Activated gamma-delta T cell treated with anti-CD3 and anti-CD28 coated beads, Interleukin-2, amount 50 U/mL, for 16 hours (primary cell): ENCODE data around the gene BRS3.

Experiments used
- DNase-seq: peaks from one replicate; pipeline ENCODE4 v3.0.0-alpha.2; 2020; ENCODE audit warnings: low read depth

The BRS3 gene

DNA sequence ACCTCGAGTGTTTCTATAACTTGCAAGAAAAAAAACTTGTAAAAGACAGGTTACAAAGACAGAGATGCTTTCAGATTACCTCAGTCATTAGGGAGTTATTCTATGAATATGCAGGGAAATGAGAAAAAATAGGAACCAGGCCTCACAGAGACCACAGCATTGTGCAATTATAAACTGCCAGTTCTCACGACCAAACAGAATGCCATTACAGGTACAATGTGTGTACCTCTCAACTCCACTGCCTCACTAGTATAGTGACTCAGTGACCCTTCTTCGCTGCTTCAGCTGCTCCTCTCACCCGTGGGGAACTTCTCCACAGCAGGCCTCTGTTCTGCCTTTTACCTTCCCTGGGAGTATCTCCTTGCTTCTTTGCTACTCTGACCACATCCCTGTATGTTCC is 7.3 kb downstream of the BRS3 start:
- no peak for DNase-seq

DNA sequence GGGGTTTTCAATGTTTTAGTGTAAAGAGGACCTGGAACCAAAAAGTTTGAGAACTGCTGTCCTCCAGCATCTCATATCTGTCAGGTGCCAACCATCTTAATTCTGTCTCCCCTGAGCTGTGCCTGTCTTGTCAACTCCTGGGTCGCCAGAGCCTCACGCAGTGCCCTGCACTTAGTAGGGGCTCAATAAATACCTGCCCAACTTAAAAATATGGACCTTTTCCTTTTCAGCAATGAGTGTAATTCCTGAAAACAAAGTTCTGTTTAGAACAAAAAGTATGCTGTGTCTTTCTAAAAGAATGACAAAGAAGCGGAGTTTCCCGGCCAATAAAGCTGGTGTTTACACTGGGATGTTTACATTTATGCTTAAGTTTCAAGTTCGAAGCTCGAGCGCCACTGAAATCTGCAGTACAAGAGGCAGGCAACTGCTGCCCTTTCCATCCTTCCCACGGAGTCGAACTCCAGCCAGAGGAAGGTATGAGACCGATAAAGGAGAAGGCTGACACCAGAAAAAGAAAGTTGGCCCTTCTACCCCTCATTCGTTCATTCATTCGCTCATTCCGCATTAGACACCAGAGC is 8.5 kb downstream of the BRS3 start:
- DNase-seq: no peak

DNA sequence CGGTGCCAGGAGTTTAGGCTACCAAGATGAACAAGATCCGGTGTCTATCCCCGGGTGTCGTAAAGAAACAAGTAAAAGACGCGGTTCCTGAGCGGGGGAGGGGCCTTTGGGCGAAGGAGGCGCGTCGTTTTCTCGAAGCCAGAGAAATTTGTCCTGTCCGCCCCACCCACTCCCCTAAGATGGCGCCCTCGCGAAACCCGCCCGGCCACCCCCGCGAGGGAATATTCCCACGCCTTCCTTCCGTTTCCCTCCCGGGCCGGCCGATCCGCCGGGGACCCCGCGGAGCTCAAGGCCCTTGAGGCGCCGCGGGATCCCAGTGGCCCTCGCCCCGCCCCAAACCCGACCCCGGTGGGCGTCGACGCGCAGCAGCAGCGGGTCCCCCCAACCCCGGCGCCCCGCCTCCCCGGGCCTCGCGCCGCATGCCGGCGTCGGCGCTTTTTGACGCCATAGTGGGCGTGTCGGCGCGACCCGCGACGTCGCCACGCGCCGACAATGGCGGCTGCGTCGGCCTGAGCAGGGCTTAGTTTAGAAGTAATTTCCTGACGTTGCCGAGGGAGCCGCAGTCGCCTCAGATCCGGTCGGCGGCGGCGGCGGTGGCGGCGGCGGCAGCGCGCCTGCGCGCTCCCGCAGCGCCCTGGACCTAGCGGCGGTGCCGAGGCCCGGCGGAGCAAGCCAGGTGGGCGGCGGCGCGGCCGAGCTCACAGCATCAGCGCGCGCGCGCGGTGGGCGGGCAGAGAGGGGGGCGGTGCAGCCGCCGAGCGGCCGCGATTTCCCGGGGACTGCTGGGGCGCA is 9.2 kb downstream of the BRS3 start:
- peak; percentile 72 for DNase-seq

DNA sequence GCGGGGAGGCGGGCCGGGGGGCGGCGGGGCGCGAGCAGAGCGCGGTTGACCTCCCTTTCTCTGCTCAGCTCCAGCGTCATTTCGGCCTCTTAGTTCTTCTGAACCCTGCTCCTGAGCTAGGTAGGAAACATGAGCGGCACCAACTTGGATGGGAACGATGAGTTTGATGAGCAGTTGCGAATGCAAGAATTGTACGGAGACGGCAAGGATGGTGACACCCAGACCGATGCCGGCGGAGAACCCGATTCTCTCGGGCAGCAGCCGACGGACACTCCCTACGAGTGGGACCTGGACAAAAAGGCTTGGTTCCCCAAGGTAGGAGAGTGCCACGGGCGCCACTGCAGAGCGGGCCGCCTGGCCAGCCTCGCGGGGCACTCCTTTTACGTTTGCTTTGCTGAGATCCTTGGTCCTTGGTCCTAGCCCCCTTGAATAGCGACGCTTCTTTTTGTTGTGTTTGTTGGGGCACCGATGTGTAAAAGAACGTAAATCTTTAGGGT is 9.9 kb downstream of the BRS3 start, which contains the start of gene HTATSF1:
Gene HTATSF1, plus strand, starts transcription at position 37 of the 497 bp plus-strand sequence. Its CDS starts 93 bp downstream, at position 130.
- no peak for DNase-seq

DNA sequence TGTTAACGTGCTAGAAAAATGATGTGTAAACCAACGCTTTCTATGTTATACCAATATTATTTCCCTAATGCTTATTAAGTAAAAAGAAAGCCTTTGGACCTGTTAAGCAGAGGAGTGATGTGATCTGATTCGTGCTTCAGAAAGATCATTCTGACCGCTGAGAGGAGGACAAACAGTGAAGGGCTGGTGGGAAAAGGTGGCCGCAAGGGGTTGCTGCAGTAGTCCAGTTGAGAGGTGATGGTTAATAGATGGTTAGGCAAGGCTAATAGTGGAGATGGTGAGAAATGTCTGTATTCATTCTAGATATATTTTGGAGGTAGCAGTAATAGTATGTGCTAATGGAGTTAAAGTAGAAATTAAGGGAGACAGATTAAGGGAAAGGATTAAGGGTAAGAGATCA is 31.3 kb downstream of the BRS3 start:
- no peak for DNase-seq

DNA sequence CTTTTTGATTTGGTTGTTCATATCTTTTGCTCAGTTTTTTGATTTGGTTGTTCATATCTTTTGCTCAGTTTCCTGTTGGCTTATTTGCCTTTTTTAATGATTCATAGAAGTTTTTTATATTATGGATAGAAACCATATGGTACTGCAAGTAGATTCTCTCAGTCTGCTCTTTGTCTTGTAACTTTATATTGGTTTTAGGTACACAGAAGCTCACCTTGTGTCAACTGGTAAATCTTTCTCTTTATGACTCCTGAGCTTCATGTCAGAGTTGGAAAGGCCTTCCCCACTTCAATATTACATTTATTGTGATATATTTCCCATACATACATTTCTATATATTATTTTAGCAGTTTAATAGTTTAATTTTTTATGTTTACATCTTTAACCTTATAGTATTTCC is 36.0 kb downstream of the BRS3 start:
- DNase-seq: no peak

DNA sequence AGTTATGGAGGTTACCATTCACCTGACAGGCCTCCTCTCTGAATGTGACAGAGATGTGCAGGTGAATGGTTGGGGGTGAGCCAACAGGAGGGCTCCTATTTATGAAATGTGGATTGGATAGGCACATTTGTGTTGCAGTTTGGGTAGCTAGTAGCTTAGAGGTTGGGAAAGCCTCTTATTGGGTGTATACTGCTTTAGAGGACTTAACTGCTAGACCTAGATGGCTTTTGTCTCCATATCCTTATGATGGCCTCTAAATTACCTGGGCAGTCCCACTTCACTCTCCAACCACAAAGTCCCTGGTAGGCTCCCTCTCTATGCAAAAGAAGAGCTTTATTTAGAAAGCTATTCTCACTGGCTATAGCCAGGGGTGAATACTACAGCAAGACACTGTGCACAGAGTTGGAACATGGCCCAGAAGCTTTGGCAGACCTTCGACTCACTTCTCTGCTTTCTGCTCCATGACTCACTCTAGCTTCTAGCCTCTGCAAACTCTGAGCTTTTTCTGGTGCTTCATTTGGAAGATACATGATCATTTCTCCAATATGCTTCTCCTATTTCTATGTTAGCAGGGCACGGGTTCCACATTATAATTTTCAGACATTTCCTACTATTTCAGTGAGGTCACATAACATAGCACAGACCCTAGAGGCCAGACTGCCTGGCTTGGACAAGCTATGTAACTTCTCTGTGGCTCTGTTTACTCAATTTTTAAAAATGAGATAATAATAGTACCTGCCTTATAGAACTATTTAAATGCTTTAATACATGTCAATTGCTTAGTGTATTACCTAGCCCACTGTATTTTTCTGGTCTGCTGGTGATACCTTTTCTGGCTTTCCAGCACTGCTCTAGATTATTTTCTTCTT is 38.2 kb downstream of the BRS3 start:
- DNase-seq: no peak

DNA sequence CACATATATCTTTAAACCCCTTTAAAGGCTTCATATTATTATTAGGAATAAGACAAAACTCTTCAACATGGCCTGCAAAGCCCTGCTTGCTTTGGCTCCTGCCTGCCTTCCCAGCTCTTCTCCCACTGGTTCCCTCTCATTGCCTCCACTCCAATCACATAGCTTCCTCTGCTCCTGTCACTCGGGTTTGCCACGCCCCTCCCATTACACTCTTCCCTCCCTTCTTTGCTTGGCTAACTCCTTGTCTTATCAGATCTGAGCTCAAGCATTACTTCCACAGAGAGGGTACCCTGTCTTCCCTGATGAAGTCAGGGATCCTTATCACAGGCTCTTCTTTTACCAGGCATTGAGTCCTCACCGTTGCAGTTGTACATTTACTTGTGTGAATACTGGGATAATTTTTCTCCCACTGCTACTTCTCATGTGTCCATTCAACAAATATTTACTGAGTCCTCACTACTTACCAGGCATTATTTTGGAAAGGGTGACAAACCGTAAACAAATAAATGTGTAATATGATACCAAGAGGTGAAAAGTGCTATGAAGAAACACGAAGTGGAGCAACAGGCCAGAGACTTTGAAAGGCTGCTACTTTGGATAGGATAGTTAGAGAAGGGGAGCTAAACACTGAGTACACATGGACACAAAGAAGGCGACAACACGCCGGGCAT is 41.0 kb downstream of the BRS3 start:
- DNase-seq: no peak

DNA sequence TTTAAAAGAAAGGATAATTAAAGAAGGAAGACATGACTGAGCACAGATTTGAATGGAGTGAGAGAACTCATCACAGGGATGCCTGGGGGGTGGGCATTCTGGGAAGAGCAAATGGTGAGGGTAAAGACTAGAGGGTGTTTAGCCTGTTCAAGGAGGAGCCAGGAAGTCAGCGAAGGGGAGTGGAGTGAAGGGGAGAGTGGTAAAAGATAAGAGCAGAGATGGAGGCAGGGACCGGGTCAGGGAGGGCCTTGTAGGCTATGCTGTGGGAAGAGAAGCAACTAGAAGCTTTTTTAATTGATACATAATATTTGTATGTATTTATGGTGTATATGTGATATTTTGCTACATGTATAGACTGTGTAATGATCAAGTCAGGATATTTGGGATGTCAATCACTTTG is 42.0 kb downstream of the BRS3 start:
- no peak for DNase-seq

DNA sequence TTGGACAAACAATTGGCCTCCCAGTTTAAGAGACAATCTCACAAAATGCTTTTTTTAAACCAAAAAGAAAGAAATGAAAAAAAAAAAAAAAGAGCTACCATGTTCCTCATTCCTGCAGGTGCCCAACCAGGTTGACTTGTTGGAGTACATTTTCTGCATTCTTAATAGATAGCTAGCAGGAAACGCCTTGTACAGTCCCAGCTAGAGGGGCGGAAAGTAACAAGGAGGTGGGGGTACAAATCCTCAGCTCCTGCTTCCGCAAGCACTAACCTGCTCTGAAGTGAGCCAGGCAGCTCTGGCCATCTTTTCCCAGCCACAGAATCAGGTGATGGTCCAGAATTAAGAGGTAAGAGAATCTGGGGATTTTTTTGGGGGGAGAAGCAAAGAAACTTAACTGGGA is 44.2 kb downstream of the BRS3 start, which contains the start of gene VGLL1:
Gene VGLL1, plus strand, starts transcription at position 265 of the 400 bp plus-strand sequence. CDS start 3,806 bp downstream, outside the sequence.
- no peak for DNase-seq

DNA sequence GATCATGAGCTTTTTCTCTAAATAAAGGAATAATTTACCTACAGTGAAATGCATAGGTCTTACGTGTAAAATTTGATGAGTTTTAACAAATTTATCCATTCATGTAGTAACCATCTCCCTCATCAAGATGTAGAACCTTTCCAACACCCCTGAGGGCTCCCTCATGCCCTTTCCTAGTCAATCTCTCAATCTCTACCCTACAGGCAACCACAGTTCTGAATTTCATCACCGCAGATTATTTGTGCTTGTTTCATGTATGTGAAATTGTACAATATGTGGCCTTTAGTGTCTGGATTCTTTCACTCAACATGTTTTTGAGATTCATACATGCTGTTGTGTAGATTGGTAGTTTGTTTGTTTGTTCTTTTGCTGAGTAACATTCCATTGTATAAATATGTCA is 46.4 kb downstream of the BRS3 start:
- no peak for DNase-seq

DNA sequence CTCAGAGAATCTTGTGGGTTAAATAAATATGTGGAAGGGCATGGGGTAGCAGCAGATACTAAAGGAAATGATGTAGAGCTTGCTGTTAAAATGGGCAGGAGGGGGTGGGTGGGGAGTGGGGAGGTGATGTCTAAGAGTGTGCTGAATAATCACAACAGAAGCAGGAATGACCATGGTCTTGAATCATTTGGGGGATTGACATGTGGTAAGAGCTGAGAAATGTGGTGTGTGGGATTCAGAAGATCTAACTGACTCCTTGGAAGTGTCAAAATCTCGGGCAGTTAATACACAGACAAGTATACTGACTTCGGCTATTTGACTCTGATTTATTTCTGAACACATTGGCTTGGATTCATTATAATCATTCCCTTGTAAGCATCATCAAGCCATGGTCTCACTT is 51.1 kb downstream of the BRS3 start:
- no peak for DNase-seq

DNA sequence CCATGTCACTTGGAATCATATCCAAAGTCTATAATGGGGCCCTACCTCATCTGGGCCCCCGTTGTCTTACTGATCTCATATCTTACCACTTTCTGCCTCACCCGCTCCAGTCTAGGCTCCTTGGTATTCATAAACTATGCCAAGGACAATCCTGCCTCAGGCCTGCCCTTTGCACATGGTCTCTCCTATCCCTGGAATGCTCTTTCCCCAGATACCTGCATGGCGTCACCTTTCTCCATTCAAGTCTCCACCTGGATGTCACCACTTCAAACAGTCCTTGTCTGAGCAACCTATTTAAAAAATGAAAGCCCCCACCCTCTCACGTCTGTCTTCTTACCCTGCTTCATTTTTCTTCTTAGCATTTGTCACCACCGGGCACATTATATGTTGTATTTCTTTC is 52.5 kb downstream of the BRS3 start:
- DNase-seq: no peak

DNA sequence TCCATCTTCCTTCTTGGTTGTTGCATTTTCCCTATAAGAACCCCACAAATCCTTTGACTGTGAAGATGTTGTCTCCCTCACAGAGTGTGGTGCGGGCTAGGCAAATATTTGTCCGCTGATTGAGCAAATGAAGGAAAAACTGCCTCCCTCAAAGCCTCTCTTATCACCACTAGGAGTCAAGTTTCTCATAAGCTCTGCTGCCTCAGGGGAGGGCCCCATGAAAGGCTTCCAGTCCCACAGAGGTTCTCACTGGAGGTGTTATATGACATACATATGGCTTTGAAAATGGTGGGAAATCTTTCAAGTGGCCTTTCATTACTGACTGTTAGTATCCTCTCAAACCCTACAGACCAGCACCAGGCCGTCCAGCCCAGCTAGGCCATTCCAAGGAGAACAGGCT is 53.5 kb downstream of the BRS3 start:
- no peak for DNase-seq

DNA sequence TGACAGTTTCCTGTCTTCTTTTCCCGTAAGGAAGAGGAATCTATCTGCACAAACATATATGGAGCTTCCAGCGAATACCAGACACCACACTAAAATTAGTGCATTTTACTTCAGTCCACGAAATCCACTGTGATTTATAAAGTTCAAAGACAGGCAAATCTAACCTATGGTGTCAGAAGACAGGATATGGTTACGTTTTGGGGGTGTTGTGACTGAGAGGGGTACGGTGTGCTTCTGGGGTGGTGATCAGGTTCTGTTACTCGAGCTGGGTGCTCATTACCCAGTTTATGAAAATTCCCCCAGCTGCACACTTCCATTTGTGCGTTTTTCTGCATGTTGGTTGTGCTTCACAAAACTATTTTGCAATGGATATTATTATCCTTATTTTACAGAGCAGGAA is 54.5 kb downstream of the BRS3 start:
- no peak for DNase-seq
